Erythroblast (primary cell): ENCODE measurements around the gene TFAP2A.

Experiments
- GATA1 ChIP-seq: IDR thresholded peaks from 2 replicates; pipeline ENCODE4 v1.6.1; 2011; ENCODE audit warnings: low read depth, mild to moderate bottlenecking, control low read depth, low read length, moderate library complexity
- POLR2A ChIP-seq: IDR thresholded peaks from 2 replicates; pipeline ENCODE4 v1.6.1; 2011; ENCODE audit warnings: mild to moderate bottlenecking, low read length

GRCh38 chr6:10451828-10452509 lies 37.1 kb upstream of the TFAP2A start:
- TF ChIP-seq POLR2A (no peak), GATA1 (no peak)
